Neural cell (in vitro differentiated cells): ENCODE results near the gene IGFBP2. TPM values are rescaled to one million over a fixed set of nuclear protein-coding genes. Genes with fewer than 3 reads are reported as not detected.

ENCODE experiments used
- H2AFZ ChIP-seq: fragments of 200-600, 300-800 bp; sonication (generic), shearing (Covaris generic); 2 replicates; pipeline ENCODE4 v1.6.0; 2014; ENCODE audit warnings: low read depth, mild to moderate bottlenecking, antibody characterized with exemption, low read length, moderate library complexity
- H3F3A ChIP-seq: fragments of 200-600 bp; shearing (Covaris generic); 2 replicates; pipeline ENCODE4 v1.6.1; 2016; ENCODE audit warnings: mild to moderate bottlenecking, moderate library complexity, mixed read lengths, antibody characterized with exemption, low read length; ENCODE audit not compliant: insufficient read depth, poor library complexity, severe bottlenecking
- H3K27ac ChIP-seq: fragments of 200-600, 300-800 bp; sonication (generic), shearing (Covaris generic); 2 replicates; pipeline ENCODE4 v1.5.1; 2014; ENCODE audit warnings: mild to moderate bottlenecking, low read length, moderate library complexity
- H3K27me3 ChIP-seq: fragments of 300-800, 200-600 bp; sonication (generic), shearing (Covaris generic); 2 replicates; pipeline ENCODE4 v1.6.0; 2014; ENCODE audit warnings: mild to moderate bottlenecking, low read depth, low read length, moderate library complexity; ENCODE audit not compliant: insufficient read depth
- H3K36me3 ChIP-seq: fragments of 300-800, 200-600 bp; sonication (generic), shearing (Covaris generic); 2 replicates; pipeline ENCODE4 v1.5.1; 2014; ENCODE audit warnings: mild to moderate bottlenecking, antibody characterized with exemption, low read length, moderate library complexity; ENCODE audit not compliant: insufficient read depth
- H3K4me2 ChIP-seq: fragments of 300-800, 200-600 bp; sonication (generic), shearing (Covaris generic); 2 replicates; pipeline ENCODE4 v1.6.0; 2014; ENCODE audit warnings: mild to moderate bottlenecking, low read length
- H3K4me3 ChIP-seq: fragments of 300-800, 200-600 bp; sonication (generic), shearing (Covaris generic); 2 replicates; pipeline ENCODE4 v1.5.1; 2014; ENCODE audit warnings: mild to moderate bottlenecking, low read length, moderate library complexity
- H3K79me2 ChIP-seq: fragments of 200-600 bp; shearing (Covaris generic); replicated peaks from 2 replicates; pipeline ENCODE4 v1.6.0; 2014; ENCODE audit warnings: mild to moderate bottlenecking, low read length, moderate library complexity; ENCODE audit not compliant: insufficient read depth
- H3K9ac ChIP-seq: fragments of 300-800, 200-600 bp; sonication (generic), shearing (Covaris generic); 2 replicates; pipeline ENCODE4 v1.6.1; 2016; ENCODE audit warnings: mild to moderate bottlenecking, low read length, mixed read lengths
- H3K9me2 ChIP-seq: fragments of 200-600 bp; shearing (Covaris generic); 2 replicates; pipeline ENCODE4 v1.6.1; 2016; ENCODE audit warnings: mild to moderate bottlenecking, low read length, mixed read lengths; ENCODE audit not compliant: insufficient read depth
- H3K9me3 ChIP-seq: fragments of 200-600, 300-800 bp; sonication (generic), shearing (Covaris generic); 2 replicates; pipeline ENCODE4 v1.6.1; 2016; ENCODE audit warnings: mild to moderate bottlenecking, mixed run types, low read length, moderate library complexity, mixed read lengths
- H4K20me1 ChIP-seq: fragments of 200-600 bp; shearing (Covaris generic); 2 replicates; pipeline ENCODE4 v1.6.1; 2016; ENCODE audit warnings: mild to moderate bottlenecking, mixed run types; ENCODE audit not compliant: insufficient read depth
- CTCF ChIP-seq: fragments of 450-650 bp; IDR thresholded peaks from 2 replicates; pipeline ENCODE4 v1.5.1; 2014; ENCODE audit warnings: antibody characterized with exemption, mild to moderate bottlenecking, moderate library complexity; ENCODE audit not compliant: poor library complexity, severe bottlenecking
- EP300 ChIP-seq: fragments of 450-650 bp; conservative IDR thresholded peaks from 2 replicates; pipeline ENCODE4 v1.6.1; 2014; ENCODE audit warnings: antibody characterized with exemption, mild to moderate bottlenecking, moderate library complexity; ENCODE audit not compliant: poor library complexity, severe bottlenecking
- EZH2 ChIP-seq: fragments of 200-600, 300-800 bp; shearing (Covaris generic), sonication (generic); IDR thresholded peaks from 2 replicates; pipeline ENCODE4 v1.6.1; 2014; ENCODE audit warnings: antibody characterized with exemption, low read length, borderline replicate concordance, mild to moderate bottlenecking; ENCODE audit not compliant: insufficient read depth, poor library complexity, severe bottlenecking
- MXI1 ChIP-seq: fragments of 450-650 bp; conservative IDR thresholded peaks from 2 replicates; pipeline ENCODE4 v1.6.1; 2014; ENCODE audit warnings: antibody characterized with exemption, mild to moderate bottlenecking; ENCODE audit not compliant: poor library complexity, severe bottlenecking
- POLR2AphosphoS5 ChIP-seq: IDR thresholded peaks from 2 replicates; pipeline ENCODE4 v1.6.1; 2012
- RAD21 ChIP-seq: fragments of 450-650 bp; conservative IDR thresholded peaks from 2 replicates; pipeline ENCODE4 v1.6.1; 2014; ENCODE audit warnings: antibody characterized with exemption, mild to moderate bottlenecking, moderate library complexity
- REST ChIP-seq: IDR thresholded peaks from 2 replicates; pipeline ENCODE4 v1.6.1; 2012; ENCODE audit warnings: borderline replicate concordance
- SMC3 ChIP-seq: fragments of 450-650 bp; conservative IDR thresholded peaks from 2 replicates; pipeline ENCODE4 v1.6.1; 2014; ENCODE audit warnings: antibody characterized with exemption, mild to moderate bottlenecking, moderate library complexity; ENCODE audit not compliant: poor library complexity
- TAF1 ChIP-seq: IDR thresholded peaks from 2 replicates; pipeline ENCODE4 v1.6.1; 2012; ENCODE audit warnings: low read depth
- polyA plus RNA-seq: library from polyadenylated mRNA; depleted of rRNA; stranded (reverse); fragments of >200 nt; gene quantifications from 2 replicates; pipeline ENCODE4 v1.2.3, GENCODE V29; 2014

Gene IGFBP2
- polyA plus RNA-seq, 1 donor from 2014 or later = 150 TPM

DNA sequence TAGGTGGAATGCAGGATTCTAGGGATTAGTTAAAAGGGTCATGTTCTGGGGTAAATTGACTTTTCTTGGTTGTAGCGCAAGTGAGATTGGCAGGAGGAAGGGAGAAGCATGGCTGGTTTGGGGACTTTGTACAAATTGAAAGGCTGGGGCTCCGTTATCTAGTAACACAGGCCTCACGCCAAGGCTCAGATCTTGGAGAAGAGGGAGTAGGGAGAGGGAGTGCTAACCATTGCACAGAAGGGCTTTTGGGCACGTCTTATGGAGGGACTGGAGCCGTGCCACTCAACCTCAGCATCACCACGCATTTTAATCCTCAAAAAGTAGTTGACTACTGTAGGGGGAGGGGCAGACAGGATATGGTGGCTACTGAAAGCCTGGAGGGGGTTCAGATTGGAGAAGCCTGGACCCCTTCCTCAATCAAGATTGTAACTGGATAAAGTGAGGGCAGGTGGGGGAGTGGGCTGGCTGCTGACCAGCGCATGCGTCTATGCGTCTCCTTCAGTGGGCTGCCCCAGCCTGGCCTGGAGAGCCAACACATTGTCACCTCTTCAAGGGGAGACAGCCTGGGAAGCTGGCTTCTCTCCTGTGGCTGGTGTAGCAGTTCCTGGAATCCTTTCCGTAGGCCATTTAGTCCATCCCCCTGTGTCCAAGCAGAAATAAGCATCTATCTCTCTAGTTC is 47.9 kb downstream of the IGFBP2 start:
- H3K9me2 ChIP-seq = no peaks in the 10 kb centered on the region
- H3K4me2 ChIP-seq = no peak overlapping the region
- TF ChIP-seq RAD21 (no peak), TAF1 (no peak), EZH2 (no peak), SMC3 (no peak), CTCF (no peak), REST (no peak), MXI1 (no peak), POLR2AphosphoS5 (no peak), EP300 (no peak)
- no peaks in the 10 kb centered on the region for H3K9me3 ChIP-seq
- H2AFZ ChIP-seq = no peak overlapping the region
- H3K79me2 ChIP-seq = no peaks in the 10 kb centered on the region
- H3K27me3 ChIP-seq = no peaks in the 10 kb centered on the region
- H3F3A ChIP-seq = no peaks in the 10 kb centered on the region
- H3K27ac ChIP-seq = no peak overlapping the region
- H3K9ac ChIP-seq = no peak overlapping the region
- no peak overlapping the region for H3K4me3 ChIP-seq
- no peaks in the 10 kb centered on the region for H3K36me3 ChIP-seq
- H4K20me1 ChIP-seq = no peaks in the 10 kb centered on the region

DNA sequence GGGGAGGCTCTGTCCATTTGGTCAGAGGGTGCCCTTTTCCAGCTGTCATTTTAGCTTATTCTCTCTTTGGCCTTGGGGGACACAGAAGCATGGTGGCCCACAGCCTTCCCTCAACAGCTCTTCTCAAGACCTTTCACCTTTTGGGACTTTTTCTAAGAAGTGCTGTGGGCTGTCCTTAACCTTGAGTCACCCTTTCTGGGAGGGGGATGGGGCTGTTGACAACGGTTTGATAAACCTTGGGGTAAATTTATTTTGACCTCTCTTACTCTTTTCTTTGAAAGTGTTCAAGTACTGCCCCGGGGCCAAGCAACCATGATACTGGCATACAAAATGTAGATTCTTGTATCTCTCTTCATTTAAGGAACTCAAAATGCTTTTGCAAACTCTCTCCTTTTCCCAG is 48.5 kb downstream of the IGFBP2 start:
- no peaks in the 10 kb centered on the region for H4K20me1 ChIP-seq
- H3K27ac ChIP-seq = no peak overlapping the region
- no peak overlapping the region for H3K4me2 ChIP-seq
- no peaks in the 10 kb centered on the region for H3K36me3 ChIP-seq
- TF ChIP-seq POLR2AphosphoS5 = no peak
- TF ChIP-seq RAD21 = no peak
- TF ChIP-seq CTCF = no peak
- TF ChIP-seq EZH2 = no peak
- no peak for TF ChIP-seq REST
- no peak for TF ChIP-seq MXI1
- no peak for TF ChIP-seq TAF1
- TF ChIP-seq EP300 = no peak
- TF ChIP-seq SMC3 = no peak
- no peaks in the 10 kb centered on the region for H3K9me2 ChIP-seq
- H3F3A ChIP-seq = no peaks in the 10 kb centered on the region
- no peaks in the 10 kb centered on the region for H3K79me2 ChIP-seq
- no peak overlapping the region for H2AFZ ChIP-seq
- no peaks in the 10 kb centered on the region for H3K27me3 ChIP-seq
- H3K9me3 ChIP-seq = no peaks in the 10 kb centered on the region
- no peak overlapping the region for H3K9ac ChIP-seq
- no peak overlapping the region for H3K4me3 ChIP-seq
